ENCODE data around the gene ITGA5. TPM values are rescaled to one million over a fixed set of nuclear protein-coding genes. Genes with fewer than 3 reads are reported as not detected.

Gene ITGA5
- total and polyA plus RNA-seq, 2 of the 13 experiments (the other 11 are each of a cell fraction or from before 2014, with no cell fraction given), result 0.20 to 0.40 TPM

DNA sequence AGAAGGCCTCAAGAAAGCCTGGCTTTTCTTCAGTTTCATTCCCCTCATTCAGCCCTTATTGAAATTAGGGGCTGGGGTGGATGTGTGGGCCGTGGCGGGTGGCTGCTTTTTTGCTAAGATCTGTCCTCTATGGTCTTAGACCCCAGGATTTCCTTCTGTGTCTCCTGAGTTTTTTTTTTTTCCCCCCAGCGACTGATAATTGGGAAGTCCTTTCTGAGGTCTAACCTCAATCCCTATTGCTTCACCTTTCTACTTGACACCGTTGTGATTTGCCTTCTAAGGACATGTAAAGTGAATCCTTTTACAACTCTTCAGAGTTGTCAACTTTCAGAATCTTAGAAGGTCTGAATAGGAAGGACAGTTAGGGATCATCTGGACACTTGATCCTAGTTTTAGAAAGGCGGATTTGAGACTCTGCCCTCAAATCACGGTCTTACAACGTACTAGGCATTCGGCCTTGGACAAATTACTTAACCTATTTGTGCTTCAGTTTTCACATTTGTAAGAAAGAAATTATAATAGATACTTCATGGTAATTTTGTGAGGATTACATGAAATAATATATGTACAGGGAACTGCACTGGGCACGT, 59.2 kb downstream of the ITGA5 start (continued):
- TF ChIP-seq NCOA5 (CRISPR knock-in tag; IDR thresholded peaks at IDR 0.05) (no peak), ZNF446 (CRISPR knock-in tag; IDR thresholded peaks at IDR 0.05) (no peak), RFXAP (CRISPR knock-in tag; IDR thresholded peaks at IDR 0.05; ENCODE audit: borderline replicate concordance) (no peak), TMF1 (CRISPR knock-in tag; IDR thresholded peaks at IDR 0.05; ENCODE audit: low read depth) (no peak), HNRNPL (IDR thresholded peaks at IDR 0.05; ENCODE audit: low read depth, low read length) (no peak), NR2F6 (IDR thresholded peaks at IDR 0.05) (peak; percentile 13; the same call in 1 of the 2 replicates), NR2F6 (CRISPR knock-in tag; IDR thresholded peaks at IDR 0.05) (no peak), ZNF567 (CRISPR knock-in tag; IDR thresholded peaks at IDR 0.05; ENCODE audit: borderline replicate concordance) (no peak), ARHGAP35 (CRISPR knock-in tag; IDR thresholded peaks at IDR 0.05; ENCODE audit: borderline replicate concordance) (no peak), ZNF619 (CRISPR knock-in tag; IDR thresholded peaks at IDR 0.05) (no peak), ZBTB21 (CRISPR knock-in tag; IDR thresholded peaks at IDR 0.05) (no peak), CAMTA2 (CRISPR knock-in tag; IDR thresholded peaks at IDR 0.05; ENCODE audit: borderline replicate concordance) (no peak), SP1 (IDR thresholded peaks at IDR 0.05) (no peak), SP1 (CRISPR knock-in tag; IDR thresholded peaks at IDR 0.05) (no peak), ADNP (CRISPR knock-in tag; IDR thresholded peaks at IDR 0.05) (peak; percentile 89), ZNF615 (CRISPR knock-in tag; IDR thresholded peaks at IDR 0.05; ENCODE audit: borderline replicate concordance) (peak; percentile 45; the same call in 1 of the 2 replicates), SMARCC2 (IDR thresholded peaks at IDR 0.05) (no peak), NR3C1 (CRISPR knock-in tag; IDR thresholded peaks at IDR 0.05) (no peak), ZNF552 (CRISPR knock-in tag; IDR thresholded peaks at IDR 0.05; ENCODE audit: borderline replicate concordance) (no peak), ZNF367 (CRISPR knock-in tag; IDR thresholded peaks at IDR 0.05; ENCODE audit: borderline replicate concordance) (no peak), ZNF879 (CRISPR knock-in tag; IDR thresholded peaks at IDR 0.05) (no peak), MED1 (CRISPR knock-in tag; IDR thresholded peaks at IDR 0.05) (no peak), TRIM24 (CRISPR knock-in tag; IDR thresholded peaks at IDR 0.05) (no peak), ELF3 (CRISPR knock-in tag; IDR thresholded peaks at IDR 0.05) (no peak)
- TF ChIP-seq, protein P1, sequence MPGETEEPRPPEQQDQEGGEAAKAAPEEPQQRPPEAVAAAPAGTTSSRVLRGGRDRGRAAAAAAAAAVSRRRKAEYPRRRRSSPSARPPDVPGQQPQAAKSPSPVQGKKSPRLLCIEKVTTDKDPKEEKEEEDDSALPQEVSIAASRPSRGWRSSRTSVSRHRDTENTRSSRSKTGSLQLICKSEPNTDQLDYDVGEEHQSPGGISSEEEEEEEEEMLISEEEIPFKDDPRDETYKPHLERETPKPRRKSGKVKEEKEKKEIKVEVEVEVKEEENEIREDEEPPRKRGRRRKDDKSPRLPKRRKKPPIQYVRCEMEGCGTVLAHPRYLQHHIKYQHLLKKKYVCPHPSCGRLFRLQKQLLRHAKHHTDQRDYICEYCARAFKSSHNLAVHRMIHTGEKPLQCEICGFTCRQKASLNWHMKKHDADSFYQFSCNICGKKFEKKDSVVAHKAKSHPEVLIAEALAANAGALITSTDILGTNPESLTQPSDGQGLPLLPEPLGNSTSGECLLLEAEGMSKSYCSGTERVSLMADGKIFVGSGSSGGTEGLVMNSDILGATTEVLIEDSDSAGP (CRISPR knock-in tag; IDR thresholded peaks at IDR 0.05; ENCODE audit: borderline replicate concordance), result no peak
- TF ChIP-seq, protein P2, sequence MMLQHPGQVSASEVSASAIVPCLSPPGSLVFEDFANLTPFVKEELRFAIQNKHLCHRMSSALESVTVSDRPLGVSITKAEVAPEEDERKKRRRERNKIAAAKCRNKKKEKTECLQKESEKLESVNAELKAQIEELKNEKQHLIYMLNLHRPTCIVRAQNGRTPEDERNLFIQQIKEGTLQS (CRISPR knock-in tag; IDR thresholded peaks at IDR 0.05), result no peak
- TF ChIP-seq, protein P3, sequence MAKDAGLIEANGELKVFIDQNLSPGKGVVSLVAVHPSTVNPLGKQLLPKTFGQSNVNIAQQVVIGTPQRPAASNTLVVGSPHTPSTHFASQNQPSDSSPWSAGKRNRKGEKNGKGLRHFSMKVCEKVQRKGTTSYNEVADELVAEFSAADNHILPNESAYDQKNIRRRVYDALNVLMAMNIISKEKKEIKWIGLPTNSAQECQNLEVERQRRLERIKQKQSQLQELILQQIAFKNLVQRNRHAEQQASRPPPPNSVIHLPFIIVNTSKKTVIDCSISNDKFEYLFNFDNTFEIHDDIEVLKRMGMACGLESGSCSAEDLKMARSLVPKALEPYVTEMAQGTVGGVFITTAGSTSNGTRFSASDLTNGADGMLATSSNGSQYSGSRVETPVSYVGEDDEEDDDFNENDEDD (CRISPR knock-in tag; IDR thresholded peaks at IDR 0.05; ENCODE audit: borderline replicate concordance), result 0 out of 2 replicates have a peak, but pooled peaks have one; percentile 3
- TF ChIP-seq, protein P4, sequence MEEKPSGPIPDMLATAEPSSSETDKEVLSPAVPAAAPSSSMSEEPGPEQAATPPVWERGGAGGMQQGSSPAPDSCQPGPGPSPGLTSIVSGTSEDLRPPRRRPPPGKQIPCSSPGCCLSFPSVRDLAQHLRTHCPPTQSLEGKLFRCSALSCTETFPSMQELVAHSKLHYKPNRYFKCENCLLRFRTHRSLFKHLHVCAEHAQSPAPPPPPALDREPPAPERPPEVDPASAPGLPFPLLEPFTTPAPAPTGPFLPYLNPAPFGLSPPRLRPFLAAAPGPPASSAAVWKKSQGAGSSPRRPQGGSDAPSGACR (CRISPR knock-in tag; IDR thresholded peaks at IDR 0.05), result no peak
- TF ChIP-seq, protein P5, sequence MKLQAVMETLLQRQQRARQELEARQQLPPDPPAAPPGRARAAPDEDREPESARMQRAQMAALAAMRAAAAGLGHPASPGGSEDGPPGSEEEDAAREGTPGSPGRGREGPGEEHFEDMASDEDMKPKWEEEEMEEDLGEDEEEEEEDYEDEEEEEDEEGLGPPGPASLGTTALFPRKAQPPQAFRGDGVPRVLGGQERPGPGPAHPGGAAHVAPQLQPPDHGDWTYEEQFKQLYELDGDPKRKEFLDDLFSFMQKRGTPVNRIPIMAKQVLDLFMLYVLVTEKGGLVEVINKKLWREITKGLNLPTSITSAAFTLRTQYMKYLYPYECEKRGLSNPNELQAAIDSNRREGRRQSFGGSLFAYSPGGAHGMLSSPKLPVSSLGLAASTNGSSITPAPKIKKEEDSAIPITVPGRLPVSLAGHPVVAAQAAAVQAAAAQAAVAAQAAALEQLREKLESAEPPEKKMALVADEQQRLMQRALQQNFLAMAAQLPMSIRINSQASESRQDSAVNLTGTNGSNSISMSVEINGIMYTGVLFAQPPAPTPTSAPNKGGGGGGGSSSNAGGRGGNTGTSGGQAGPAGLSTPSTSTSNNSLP (IDR thresholded peaks at IDR 0.05; ENCODE audit: low read depth, low read length), result no peak
